Measurements from ENCODE around the gene TRAPPC2B. TPM values are rescaled to one million over a fixed set of nuclear protein-coding genes. Genes with fewer than 3 reads are reported as not detected.
A peak's percentile ranks its signal among the peaks of the same experiment; 100 is the strongest.

TRAPPC2B gene
- total RNA-seq, 2 experiments from 2014 or later: 3.3 to 3.9 TPM

GRCh38 chr19:57377498-57378146, 14.3 kb downstream of the TRAPPC2B start:
- ChIA-PET POLR2A (no interaction called here), CTCF (no interaction called here)
- Mint-ChIP-seq H3K36me3 (peaks cover 72% of the 10 kb centered on the region), H3K27me3 (no peaks in the 10 kb centered on the region), H3K4me1 (ENCODE audit: low read depth) (no peaks in the 10 kb centered on the region), H3K4me3 (no peak overlapping the region), H3K27ac (no peak overlapping the region), H3K9me3 (peaks cover 70% of the 10 kb centered on the region)
- intact Hi-C loops (cut with micrococcal nuclease): no loop called here
- DNase-seq: no peak

GRCh38 chr19:57380923-57381322, 17.6 kb downstream of the TRAPPC2B start:
- peaks cover 49% of the 10 kb centered on the region for H3K36me3 Mint-ChIP-seq

GRCh38 chr19:57382806-57383488, 19.6 kb downstream of the TRAPPC2B start:
- Mint-ChIP-seq H3K27ac (no peak overlapping the region), H3K4me3 (no peak overlapping the region), H3K9me3 (peaks cover 37% of the 10 kb centered on the region), H3K27me3 (no peaks in the 10 kb centered on the region), H3K36me3 (peaks cover 30% of the 10 kb centered on the region), H3K4me1 (ENCODE audit: low read depth) (no peaks in the 10 kb centered on the region)
- DNase-seq: no peak
- intact Hi-C loops (cut with micrococcal nuclease): no loop called here
- POLR2A ChIA-PET: no interaction called here
- CTCF ChIA-PET: no interaction called here

More at GRCh38 chr19:57380923-57381322, 17.6 kb downstream of the TRAPPC2B start:
- intact Hi-C loops (cut with micrococcal nuclease): no loop called here
- H3K4me1 Mint-ChIP-seq (ENCODE audit: low read depth): no peaks in the 10 kb centered on the region
- no peak overlapping the region for H3K27ac Mint-ChIP-seq
- H3K4me3 Mint-ChIP-seq: no peak overlapping the region
- no peaks in the 10 kb centered on the region for H3K27me3 Mint-ChIP-seq
- DNase-seq: no peak
- CTCF ChIA-PET: no interaction called here
- POLR2A ChIA-PET: no interaction called here
- peaks cover 51% of the 10 kb centered on the region for H3K9me3 Mint-ChIP-seq

- DNase-seq: no peak
- POLR2A ChIA-PET: interaction anchor here (1.5 kb wide), 1 partner anchor 21 kb away, joined by 3 read pairs; no protein-coding TSS in a partner anchor
Measured at GRCh38 chr19:57389194-57389729, 25.9 kb downstream of the TRAPPC2B start.

GRCh38 chr19:57389730-57390598, 26.6 kb downstream of the TRAPPC2B start, which contains the start of gene ZNF548:
Gene ZNF548, plus strand, starts transcription at chr19:57389854. Its CDS starts 246 bp downstream, at chr19:57390100.
- peaks cover 42% of the 10 kb centered on the region for H3K36me3 Mint-ChIP-seq
- DNase-seq: peak; percentile 97

More at GRCh38 chr19:57389194-57389729, 25.9 kb downstream of the TRAPPC2B start:
- H3K27me3 Mint-ChIP-seq: no peaks in the 10 kb centered on the region
- H3K9me3 Mint-ChIP-seq: peaks cover 12% of the 10 kb centered on the region
- H3K4me1 Mint-ChIP-seq (ENCODE audit: low read depth): peaks cover 25% of the 10 kb centered on the region
- CTCF ChIA-PET: no interaction called here
- peak overlapping the region; percentile 94 for H3K27ac Mint-ChIP-seq
- peaks cover 35% of the 10 kb centered on the region for H3K36me3 Mint-ChIP-seq
- H3K4me3 Mint-ChIP-seq: peak overlapping the region; percentile 96
- intact Hi-C loops (cut with micrococcal nuclease): loop anchor here (1.0 kb wide), 7 partner anchors 22 to 190 kb away; partner anchors contain the start of genes TRAPPC2B, ZNF17, ZNF304 and ZNF460

GRCh38 chr19:57395710-57396109, 32.4 kb downstream of the TRAPPC2B start:
- Mint-ChIP-seq H3K27ac (no peak overlapping the region), H3K9me3 (peaks cover 58% of the 10 kb centered on the region), H3K36me3 (peaks cover 78% of the 10 kb centered on the region), H3K4me3 (no peak overlapping the region), H3K4me1 (ENCODE audit: low read depth) (peaks cover 9% of the 10 kb centered on the region), H3K27me3 (no peaks in the 10 kb centered on the region)
- CTCF ChIA-PET: no interaction called here
- no peak for DNase-seq
- intact Hi-C loops (cut with micrococcal nuclease): no loop called here
- POLR2A ChIA-PET: no interaction called here

More at GRCh38 chr19:57389730-57390598, 26.6 kb downstream of the TRAPPC2B start, which contains the start of gene ZNF548:
- Mint-ChIP-seq H3K27ac (peak within 1 kb of the TSS; percentile 94), H3K27me3 (no peaks in the 10 kb centered on the region), H3K4me3 (peak within 1 kb of the TSS; percentile 96), H3K4me1 (ENCODE audit: low read depth) (peaks cover 25% of the 10 kb centered on the region), H3K9me3 (peaks cover 17% of the 10 kb centered on the region)
- intact Hi-C loops (cut with micrococcal nuclease): loop anchor here (1.0 kb wide), 7 partner anchors 21 to 189 kb away; partner anchors contain the start of genes TRAPPC2B, ZNF17, ZNF304 and ZNF460
- ChIA-PET CTCF (no interaction called here), POLR2A (interaction anchor here (1.5 kb wide), 1 partner anchor 20 kb away, joined by 3 read pairs; no protein-coding TSS in a partner anchor)

- CTCF ChIA-PET: no interaction called here
- H3K27ac Mint-ChIP-seq: no peak overlapping the region
- intact Hi-C loops (cut with micrococcal nuclease): no loop called here
- no peak overlapping the region for H3K4me3 Mint-ChIP-seq
- H3K9me3 Mint-ChIP-seq: peaks cover 77% of the 10 kb centered on the region
- H3K4me1 Mint-ChIP-seq (ENCODE audit: low read depth): peaks cover 4% of the 10 kb centered on the region
- H3K27me3 Mint-ChIP-seq: no peaks in the 10 kb centered on the region
- peaks cover 68% of the 10 kb centered on the region for H3K36me3 Mint-ChIP-seq
- POLR2A ChIA-PET: no interaction called here
- DNase-seq: no peak
Measured at GRCh38 chr19:57398868-57399267, 35.5 kb downstream of the TRAPPC2B start.

GRCh38 chr19:57403737-57404563, 40.6 kb downstream of the TRAPPC2B start:
- H3K27me3 Mint-ChIP-seq: no peaks in the 10 kb centered on the region
- H3K36me3 Mint-ChIP-seq: peaks cover 19% of the 10 kb centered on the region
- DNase-seq: no peak
- H3K4me3 Mint-ChIP-seq: no peak overlapping the region
- ChIA-PET POLR2A (no interaction called here), CTCF (no interaction called here)
- intact Hi-C loops (cut with micrococcal nuclease): loop anchor here (10.0 kb wide), 1 partner anchor 299 kb away; no protein-coding TSS in a partner anchor
- peaks cover 33% of the 10 kb centered on the region for H3K9me3 Mint-ChIP-seq
- H3K27ac Mint-ChIP-seq: no peak overlapping the region
- peaks cover 2% of the 10 kb centered on the region for H3K4me1 Mint-ChIP-seq (ENCODE audit: low read depth)

GRCh38 chr19:57406516-57407123, 43.3 kb downstream of the TRAPPC2B start:
- CTCF ChIA-PET: interaction anchor here (0.7 to 0.8 kb wide), 2 partner anchors 21 to 264 kb away, joined by 3 read pairs; no protein-coding TSS in a partner anchor
- Mint-ChIP-seq H3K27ac (no peak overlapping the region), H3K36me3 (peaks cover 3% of the 10 kb centered on the region), H3K27me3 (no peaks in the 10 kb centered on the region), H3K4me3 (no peak overlapping the region), H3K9me3 (peaks cover 14% of the 10 kb centered on the region), H3K4me1 (ENCODE audit: low read depth) (peaks cover 8% of the 10 kb centered on the region)
- POLR2A ChIA-PET: no interaction called here
- intact Hi-C loops (cut with micrococcal nuclease): loop anchor here (1.0 to 10.0 kb wide), 3 partner anchors 274 to 749 kb away; partner anchors contain the start of gene ZNF551
- DNase-seq: peak; percentile 84

GRCh38 chr19:57410877-57411671, 47.7 kb downstream of the TRAPPC2B start, which contains the start of gene ZNF17:
Gene ZNF17, plus strand, starts transcription at chr19:57411161. Its CDS starts 2,455 bp downstream, at chr19:57413616.
- CTCF ChIA-PET: no interaction called here
- Mint-ChIP-seq H3K4me3 (peak within 1 kb of the TSS; percentile 92), H3K36me3 (peaks cover 30% of the 10 kb centered on the region), H3K27ac (peak within 1 kb of the TSS; percentile 66), H3K27me3 (no peaks in the 10 kb centered on the region), H3K9me3 (peaks cover 13% of the 10 kb centered on the region), H3K4me1 (ENCODE audit: low read depth) (peaks cover 14% of the 10 kb centered on the region)
- POLR2A ChIA-PET: interaction anchor here (0.7 kb wide), 1 partner anchor 23 kb away, joined by 3 read pairs; no protein-coding TSS in a partner anchor
- intact Hi-C loops (cut with micrococcal nuclease): loop anchor here (1.0 kb wide), 2 partner anchors 22 to 24 kb away; partner anchors contain the start of genes ZNF548 and ZNF749
- DNase-seq: peak; percentile 95

Measured in activated CD4-positive, alpha-beta memory T cell treated with anti-CD3 and anti-CD28 coated beads for 36 hours (primary cell).